Endodermal cell (in vitro differentiated cells): ENCODE data around the gene ERBB4. TPM values are rescaled to one million over a fixed set of nuclear protein-coding genes. Genes with fewer than 3 reads are reported as not detected.

ENCODE experiments used
- DNase-seq: peaks from one replicate; pipeline ENCODE4 v3.0.0-alpha.2; 2017
- H3K27ac ChIP-seq: 2 replicates; pipeline ENCODE4 v1.5.1; 2013; ENCODE audit warnings: mild to moderate bottlenecking, low read depth, low read length, moderate library complexity
- H3K27me3 ChIP-seq: 2 replicates; pipeline ENCODE4 v1.6.1; 2013; ENCODE audit warnings: mild to moderate bottlenecking, low read length, moderate library complexity; ENCODE audit not compliant: insufficient read depth, control insufficient read depth, poor library complexity, severe bottlenecking
- H3K36me3 ChIP-seq: 2 replicates; pipeline ENCODE4 v1.7.0; 2013; ENCODE audit warnings: mild to moderate bottlenecking, low read length, moderate library complexity; ENCODE audit not compliant: control insufficient read depth, insufficient read depth
- H3K4me1 ChIP-seq: one replicate; pipeline ENCODE4 v1.7.0; 2013; ENCODE audit warnings: low read length; ENCODE audit not compliant: control insufficient read depth, insufficient read depth
- H3K4me3 ChIP-seq: 2 replicates; pipeline ENCODE4 v1.5.1; 2013; ENCODE audit warnings: mild to moderate bottlenecking, low read length, moderate library complexity
- H3K9ac ChIP-seq: 2 replicates; pipeline ENCODE4 v1.6.1; 2013; ENCODE audit warnings: mild to moderate bottlenecking, low read length, moderate library complexity; ENCODE audit not compliant: poor library complexity, severe bottlenecking; ENCODE audit errors: extremely low read depth
- H3K9me3 ChIP-seq: 2 replicates; pipeline ENCODE4 v1.6.1; 2013; ENCODE audit warnings: mild to moderate bottlenecking, low read length, moderate library complexity; ENCODE audit not compliant: control insufficient read depth
- H3K27ac Mint-ChIP-seq: 2 replicates; pipeline ENCODE4 v1.8.0; 2020; ENCODE audit warnings: mixed read lengths
- H3K27me3 Mint-ChIP-seq: 2 replicates; pipeline ENCODE4 v1.8.0; 2021; ENCODE audit warnings: mild to moderate bottlenecking, mixed read lengths; ENCODE audit not compliant: insufficient read depth
- H3K36me3 Mint-ChIP-seq: 2 replicates; pipeline ENCODE4 v1.8.0; 2020; ENCODE audit warnings: low read depth, mixed read lengths
- H3K4me1 Mint-ChIP-seq: 2 replicates; pipeline ENCODE4 v1.8.0; 2020; ENCODE audit warnings: mixed read lengths
- H3K4me3 Mint-ChIP-seq: 2 replicates; pipeline ENCODE4 v1.8.0; 2020; ENCODE audit warnings: mild to moderate bottlenecking, moderate library complexity, mixed read lengths
- H3K9me3 Mint-ChIP-seq: 2 replicates; pipeline ENCODE4 v1.8.0; 2020; ENCODE audit warnings: mild to moderate bottlenecking, mixed read lengths
- WGBS, 2 experiments: methylation state at CpG; one replicate each; pipeline versions ENCODE4 v1.1.5 to v1.1.7; 2013; ENCODE audit warnings: missing lambda C conversion rate in 2 of 2, mixed read lengths in 1 of 2; ENCODE audit not compliant: insufficient coverage in 1 of 2, insufficient read length in 1 of 2; 5-methylcytosine and 5-hydroxymethylcytosine counted together
- total RNA-seq, 2 donors: library from RNA; stranded (reverse); fragmentation: NEBNext Ultra II Directional in 1 of 2; extraction: Animal tissue kit (Norgen Biotek cat#: 25700) in 1 of 2; gene quantifications; 2 replicates in 1 of 2; 3 replicates in 1 of 2; pipeline ENCODE4 v1.2.1, GENCODE V29; 2021
- TF ChIP-seq, protein P1 (sequence below): fragments of 200-600 bp; sonication (generic); conservative IDR thresholded peaks from 2 replicates; pipeline ENCODE4 v1.5.0; 2021; ENCODE audit warnings: antibody characterized with exemption, mild to moderate bottlenecking

The ERBB4 gene
- total RNA-seq, 2 donors from 2014 or later, result 154 to 158 TPM

DNA sequence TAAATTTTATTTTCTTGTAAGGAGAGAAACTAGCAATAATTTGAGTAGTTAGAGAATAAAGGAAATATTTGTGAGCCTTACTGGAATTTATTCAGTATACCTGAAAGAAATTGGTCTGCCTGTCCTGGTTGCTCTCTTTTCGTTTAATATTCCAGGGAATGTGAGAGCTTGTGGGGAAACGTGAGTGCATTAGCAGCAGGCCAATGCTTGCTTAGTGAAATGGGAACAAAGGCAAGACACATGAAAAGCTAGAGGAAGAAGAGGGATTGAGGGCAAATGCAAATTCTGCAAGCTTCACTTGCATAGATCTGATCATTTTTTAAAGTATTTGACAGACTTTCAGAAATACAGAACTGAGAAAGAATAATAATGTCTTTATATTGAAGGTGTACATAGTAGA lies 111.0 kb downstream of the ERBB4 start:
- DNase-seq, result no peak
- peaks cover 21% of the 10 kb centered on the region for H3K27me3 ChIP-seq
- H3K4me1 Mint-ChIP-seq, result peaks cover 27% of the 10 kb centered on the region
- no peak overlapping the region for H3K27ac Mint-ChIP-seq
- peaks cover 9% of the 10 kb centered on the region for H3K9me3 ChIP-seq
- peaks cover 3% of the 10 kb centered on the region for H3K4me1 ChIP-seq
- no peak overlapping the region for H3K4me3 ChIP-seq
- no peak overlapping the region for H3K4me3 Mint-ChIP-seq
- H3K27me3 Mint-ChIP-seq, result peaks cover 1% of the 10 kb centered on the region
- H3K27ac ChIP-seq, result no peak overlapping the region
- no peaks in the 10 kb centered on the region for H3K36me3 Mint-ChIP-seq
- TF ChIP-seq, protein P1, sequence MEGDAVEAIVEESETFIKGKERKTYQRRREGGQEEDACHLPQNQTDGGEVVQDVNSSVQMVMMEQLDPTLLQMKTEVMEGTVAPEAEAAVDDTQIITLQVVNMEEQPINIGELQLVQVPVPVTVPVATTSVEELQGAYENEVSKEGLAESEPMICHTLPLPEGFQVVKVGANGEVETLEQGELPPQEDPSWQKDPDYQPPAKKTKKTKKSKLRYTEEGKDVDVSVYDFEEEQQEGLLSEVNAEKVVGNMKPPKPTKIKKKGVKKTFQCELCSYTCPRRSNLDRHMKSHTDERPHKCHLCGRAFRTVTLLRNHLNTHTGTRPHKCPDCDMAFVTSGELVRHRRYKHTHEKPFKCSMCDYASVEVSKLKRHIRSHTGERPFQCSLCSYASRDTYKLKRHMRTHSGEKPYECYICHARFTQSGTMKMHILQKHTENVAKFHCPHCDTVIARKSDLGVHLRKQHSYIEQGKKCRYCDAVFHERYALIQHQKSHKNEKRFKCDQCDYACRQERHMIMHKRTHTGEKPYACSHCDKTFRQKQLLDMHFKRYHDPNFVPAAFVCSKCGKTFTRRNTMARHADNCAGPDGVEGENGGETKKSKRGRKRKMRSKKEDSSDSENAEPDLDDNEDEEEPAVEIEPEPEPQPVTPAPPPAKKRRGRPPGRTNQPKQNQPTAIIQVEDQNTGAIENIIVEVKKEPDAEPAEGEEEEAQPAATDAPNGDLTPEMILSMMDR, result no peak
- H3K9me3 Mint-ChIP-seq, result peaks cover 5% of the 10 kb centered on the region
- WGBS, 2 experiments, result 38 to 60% methylated on average over 2 of the region's 2 CpGs
- no peak overlapping the region for H3K9ac ChIP-seq
- no peaks in the 10 kb centered on the region for H3K36me3 ChIP-seq

DNA sequence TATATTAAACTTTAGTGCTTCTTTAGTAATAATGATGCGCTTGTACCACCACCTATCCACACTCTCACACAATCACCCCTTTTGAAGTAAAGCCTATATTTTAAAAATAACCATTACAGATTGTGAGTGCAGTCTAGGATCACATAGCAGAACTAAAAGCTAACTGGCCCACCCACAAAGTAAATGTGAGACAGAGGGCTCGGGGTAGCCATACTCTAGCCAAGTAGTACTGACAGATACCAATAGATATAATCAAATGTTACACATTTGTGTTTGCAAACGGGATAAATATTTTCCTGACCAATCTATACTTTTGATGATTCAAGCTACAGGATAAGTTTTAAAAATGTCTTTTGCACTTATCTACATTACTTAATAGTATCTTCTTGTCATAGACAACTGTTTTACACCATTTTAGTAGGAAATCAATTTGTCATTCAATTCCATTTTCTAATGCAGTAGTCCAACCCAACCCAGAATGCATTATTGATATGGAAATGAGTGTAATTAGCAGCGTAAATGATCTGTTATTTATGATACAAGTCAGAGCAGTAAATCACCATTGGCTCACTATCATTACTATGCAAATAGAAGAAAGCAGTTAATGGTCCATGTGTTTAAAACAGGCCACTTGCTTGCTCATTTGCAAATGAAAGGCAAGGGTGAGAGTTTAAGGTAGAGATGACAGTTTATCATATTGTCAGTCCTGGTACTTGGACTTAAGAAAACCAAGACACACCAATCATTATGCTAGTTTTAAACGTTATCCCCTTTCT lies 111.8 kb downstream of the ERBB4 start:
- Mint-ChIP-seq H3K36me3 (no peaks in the 10 kb centered on the region), H3K27me3 (peaks cover 1% of the 10 kb centered on the region), H3K4me3 (no peak overlapping the region), H3K27ac (no peak overlapping the region), H3K4me1 (peaks cover 27% of the 10 kb centered on the region), H3K9me3 (peaks cover 5% of the 10 kb centered on the region)
- WGBS, 2 experiments, result 66 to 100% methylated on average over 1 to 5 of the region's 5 CpGs
- Histone ChIP-seq H3K9ac (no peak overlapping the region), H3K4me3 (no peak overlapping the region), H3K36me3 (no peaks in the 10 kb centered on the region), H3K9me3 (peaks cover 9% of the 10 kb centered on the region), H3K27ac (no peak overlapping the region), H3K27me3 (peaks cover 28% of the 10 kb centered on the region), H3K4me1 (peaks cover 3% of the 10 kb centered on the region)
- no peak for DNase-seq
- TF ChIP-seq, protein P1, result no peak

GRCh38 chr2:212424082-212424481 lies 114.5 kb downstream of the ERBB4 start:
- Mint-ChIP-seq H3K27me3 (peaks cover 12% of the 10 kb centered on the region), H3K9me3 (peaks cover 5% of the 10 kb centered on the region), H3K27ac (no peak overlapping the region), H3K4me1 (peaks cover 17% of the 10 kb centered on the region), H3K4me3 (no peak overlapping the region), H3K36me3 (no peaks in the 10 kb centered on the region)
- Histone ChIP-seq H3K4me1 (peaks cover 3% of the 10 kb centered on the region), H3K36me3 (no peaks in the 10 kb centered on the region), H3K9ac (no peak overlapping the region), H3K27ac (no peak overlapping the region), H3K4me3 (no peak overlapping the region), H3K27me3 (peaks cover 55% of the 10 kb centered on the region), H3K9me3 (peaks cover 9% of the 10 kb centered on the region)
- DNase-seq, result no peak
- TF ChIP-seq, protein P1, result no peak
